Activated CD4-positive, alpha-beta memory T cell treated with anti-CD3 and anti-CD28 coated beads, Interleukin-2, amount 10 ng/mL, durations not matched to agents 7 days and 5 days (primary cell): ENCODE measurements around the gene NUDC. TPM values are rescaled to one million over a fixed set of nuclear protein-coding genes. Genes with fewer than 3 reads are reported as not detected.
"Not testable (repeated sequence)": the region's sequence is repeated elsewhere in the genome, so short reads cannot be mapped to it uniquely, and the experiment has no call there.

Source experiments
- CTCF ChIA-PET: fragments of 350-600 bp; sonication (Branson Sonifier 250); formaldehyde crosslinking; loops from one replicate; lab custom pipeline; 2021; ENCODE audit warnings: antibody characterized with exemption, inconsistent platforms; lab: Charles Lee
- POLR2A ChIA-PET: fragments of 350-600 bp; sonication (Branson Sonifier 250); formaldehyde crosslinking; loops from one replicate; lab custom pipeline; 2021; ENCODE audit warnings: antibody characterized with exemption; lab: Charles Lee
- DNase-seq: peaks from one replicate; pipeline ENCODE4 v3.0.0-alpha.2; 2020
- H3K27ac Mint-ChIP-seq: one replicate; pipeline ENCODE4 v1.8.0; 2021; ENCODE audit warnings: mild to moderate bottlenecking, mixed read lengths
- H3K27me3 Mint-ChIP-seq: one replicate; pipeline ENCODE4 v1.8.0; 2021; ENCODE audit warnings: mixed read lengths
- H3K36me3 Mint-ChIP-seq: one replicate; pipeline ENCODE4 v1.8.0; 2021; ENCODE audit warnings: low read depth, mixed read lengths
- H3K4me1 Mint-ChIP-seq: one replicate; pipeline ENCODE4 v1.8.0; 2021; ENCODE audit warnings: mixed read lengths
- H3K4me3 Mint-ChIP-seq: one replicate; pipeline ENCODE4 v1.8.0; 2021; ENCODE audit warnings: mild to moderate bottlenecking, mixed read lengths
- H3K9me3 Mint-ChIP-seq: one replicate; pipeline ENCODE4 v1.8.0; 2021; ENCODE audit warnings: mixed read lengths
- total RNA-seq, 2 experiments: library from RNA; stranded (reverse); gene quantifications; one replicate each; pipeline ENCODE4 v1.2.3, GENCODE V29; 2021

The NUDC gene
- total RNA-seq: 10 to 100 TPM; 55.5 to 56.1 TPM

- DNase-seq: peak; percentile 98
Observed at GRCh38 chr1:26921540-26922430, at the start of gene NUDC. TSS of gene NUDC (plus strand) at chr1:26921743. CDS start at chr1:26921849, 106 bp downstream.

DNA sequence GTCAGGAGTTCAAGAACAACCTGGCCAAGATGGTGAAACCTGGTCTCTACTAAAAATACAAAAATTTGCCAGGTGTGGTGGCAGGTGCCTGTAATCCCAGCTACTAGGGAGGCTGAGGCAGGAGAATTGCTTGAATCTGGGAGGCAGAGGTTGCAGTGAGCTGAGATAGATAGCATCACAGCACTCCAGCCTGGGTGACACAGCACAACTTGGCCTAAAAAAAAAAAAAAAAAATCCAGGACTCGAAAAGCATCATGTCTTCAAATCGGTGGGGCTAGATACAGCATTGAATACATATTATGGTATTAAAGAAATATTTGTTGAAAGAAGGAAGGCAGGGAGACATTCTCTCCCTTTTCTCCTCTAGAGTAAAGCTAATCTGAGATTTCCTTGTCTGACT is 48.4 kb upstream of the NUDC start:
- not testable (repeated sequence) for H3K4me1 Mint-ChIP-seq, H3K27ac Mint-ChIP-seq, DNase-seq, H3K27me3 Mint-ChIP-seq, H3K9me3 Mint-ChIP-seq, H3K36me3 Mint-ChIP-seq, H3K4me3 Mint-ChIP-seq
- CTCF ChIA-PET: interaction anchor here (0.6 to 1.6 kb wide), 7 partner anchors 13 to 368 kb away, joined by 3 to 4 read pairs (median 3); no protein-coding TSS in a partner anchor
- POLR2A ChIA-PET: interaction anchor here (1.0 to 2.6 kb wide), 3 partner anchors 8 to 27 kb away, joined by 3 to 13 read pairs (median 9); partner anchors contain the start of genes GPATCH3 and GPN2

More at GRCh38 chr1:26921540-26922430, at the start of gene NUDC:
- Mint-ChIP-seq H3K27ac (peak within 1 kb of the TSS; percentile 89), H3K9me3 (no peaks in the 10 kb centered on the region), H3K4me1 (peaks cover 40% of the 10 kb centered on the region), H3K4me3 (peak within 1 kb of the TSS; percentile 97), H3K36me3 (peaks cover 23% of the 10 kb centered on the region), H3K27me3 (no peaks in the 10 kb centered on the region)
- CTCF ChIA-PET: interaction anchor here (0.6 to 1.8 kb wide), 3 partner anchors 22 to 75 kb away, joined by 4 to 5 read pairs (median 4); partner anchors contain the start of gene GPATCH3
- POLR2A ChIA-PET: interaction anchor here (0.5 to 2.9 kb wide), 13 partner anchors 13 to 445 kb away, joined by 3 to 34 read pairs (median 3); partner anchors contain the start of genes GPATCH3 and GPN2

DNA sequence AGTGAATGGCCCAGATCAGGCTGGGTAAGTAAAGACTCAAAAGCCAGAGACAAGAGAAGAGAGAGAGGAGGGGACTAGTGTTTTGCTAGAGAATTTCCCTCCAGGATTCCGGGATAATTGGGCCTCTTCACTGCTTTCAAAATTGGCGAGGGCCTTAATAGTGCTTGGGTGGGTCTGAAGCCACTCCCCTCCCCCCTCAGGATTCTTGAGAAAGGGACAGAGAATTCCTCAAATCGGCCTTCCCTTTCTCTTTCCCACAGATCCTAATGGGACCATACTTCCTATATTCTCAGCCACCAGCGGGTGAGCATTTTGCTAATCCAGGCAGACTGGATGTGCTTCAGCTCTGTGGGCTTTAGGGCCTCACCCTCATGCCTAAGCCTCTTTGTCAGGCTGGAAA is 46.6 kb upstream of the NUDC start:
- H3K4me1 Mint-ChIP-seq: peaks cover 10% of the 10 kb centered on the region
- no peak overlapping the region for H3K27ac Mint-ChIP-seq
- H3K27me3 Mint-ChIP-seq: no peaks in the 10 kb centered on the region
- H3K9me3 Mint-ChIP-seq: no peaks in the 10 kb centered on the region
- ChIA-PET POLR2A (interaction anchor here (2.6 kb wide), 1 partner anchor 10 kb away, joined by 13 read pairs; no protein-coding TSS in a partner anchor), CTCF (interaction anchor here (0.6 kb wide), 1 partner anchor 11 kb away, joined by 4 read pairs; no protein-coding TSS in a partner anchor)
- H3K36me3 Mint-ChIP-seq: peaks cover 16% of the 10 kb centered on the region
- H3K4me3 Mint-ChIP-seq: no peak overlapping the region
- DNase-seq: no peak

DNA sequence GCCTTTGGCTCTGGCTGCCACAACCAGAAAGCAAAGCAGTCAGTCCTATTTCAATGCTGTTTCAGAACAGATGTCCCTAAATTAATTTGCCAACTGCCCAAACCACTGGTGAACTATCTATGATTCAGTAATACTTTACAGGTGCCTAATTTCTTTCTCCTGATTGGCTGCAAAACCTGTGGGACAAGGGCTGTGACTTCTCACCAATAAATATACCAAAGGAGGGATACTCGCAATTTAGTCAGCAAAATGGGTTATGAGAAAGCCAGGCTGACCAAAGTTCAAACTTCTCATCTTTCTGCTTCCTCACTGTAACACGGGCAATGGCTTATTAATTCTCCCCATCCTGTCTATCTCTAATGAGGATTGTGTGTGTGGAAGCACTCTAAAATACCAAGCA is 44.2 kb upstream of the NUDC start:
- Mint-ChIP-seq H3K27ac (no peak overlapping the region), H3K27me3 (no peaks in the 10 kb centered on the region), H3K4me1 (peaks cover 10% of the 10 kb centered on the region), H3K4me3 (no peak overlapping the region), H3K9me3 (no peaks in the 10 kb centered on the region), H3K36me3 (peaks cover 22% of the 10 kb centered on the region)
- DNase-seq: no peak
- POLR2A ChIA-PET: interaction anchor here (1.2 to 2.6 kb wide), 3 partner anchors 13 to 275 kb away, joined by 3 to 6 read pairs (median 4); no protein-coding TSS in a partner anchor
- CTCF ChIA-PET: interaction anchor here (0.6 to 3.0 kb wide), 6 partner anchors 8 to 100 kb away, joined by 3 to 18 read pairs (median 4); no protein-coding TSS in a partner anchor

DNA sequence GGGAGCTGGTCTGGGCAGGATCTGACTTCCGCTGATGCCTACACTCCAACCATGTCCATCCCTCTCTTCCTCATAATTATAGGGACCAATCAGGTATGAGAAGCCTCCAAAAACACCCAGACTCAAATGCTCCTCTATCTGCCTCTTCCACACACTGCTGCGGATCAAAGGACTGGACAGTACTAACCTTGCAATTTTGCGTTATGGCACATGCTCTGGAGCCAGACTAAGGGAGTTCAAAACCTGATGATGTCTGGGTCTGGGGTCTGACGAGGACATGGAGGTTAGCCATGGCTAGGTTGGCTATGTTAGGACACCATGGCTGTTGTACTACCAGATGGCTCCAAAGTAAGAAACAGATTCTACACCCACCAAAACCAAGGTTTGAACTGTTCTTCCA is 41.8 kb upstream of the NUDC start:
- Mint-ChIP-seq H3K4me1 (peaks cover 10% of the 10 kb centered on the region), H3K36me3 (peaks cover 44% of the 10 kb centered on the region), H3K9me3 (no peaks in the 10 kb centered on the region), H3K27me3 (no peaks in the 10 kb centered on the region), H3K27ac (no peak overlapping the region), H3K4me3 (no peak overlapping the region)
- DNase-seq: no peak
- ChIA-PET POLR2A (interaction anchor here (1.9 kb wide), 1 partner anchor 379 kb away, joined by 6 read pairs; no protein-coding TSS in a partner anchor), CTCF (interaction anchor here (1.8 to 2.6 kb wide), 2 partner anchors 10 to 69 kb away, joined by 7 to 15 read pairs; partner anchors contain the start of gene GPN2)

DNA sequence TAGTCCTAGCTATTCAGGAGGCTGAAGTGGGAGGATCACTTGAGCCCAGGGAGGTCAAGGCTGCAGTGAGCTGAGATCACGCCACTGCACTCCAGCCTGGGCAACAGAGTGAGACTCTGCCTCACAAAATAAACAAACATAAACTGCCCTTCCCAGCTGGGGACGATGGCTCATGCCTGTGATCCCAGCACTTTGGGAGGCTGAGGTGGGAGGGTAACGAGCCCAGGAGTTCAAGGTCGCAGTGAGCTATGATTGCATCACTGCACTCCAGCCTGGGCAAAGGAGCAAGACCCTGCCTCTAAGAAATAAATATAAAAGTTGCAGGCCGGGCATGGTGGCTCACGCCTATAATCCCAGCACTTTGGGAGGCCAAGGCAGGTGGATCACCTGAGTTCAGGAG is 39.9 kb upstream of the NUDC start:
- H3K4me1 Mint-ChIP-seq, H3K27me3 Mint-ChIP-seq, H3K27ac Mint-ChIP-seq, H3K9me3 Mint-ChIP-seq, H3K4me3 Mint-ChIP-seq, DNase-seq: not testable (repeated sequence)
- POLR2A ChIA-PET: interaction anchor here (1.0 to 2.2 kb wide), 4 partner anchors 8 to 72 kb away, joined by 3 to 10 read pairs (median 4); partner anchors contain the start of genes GPATCH3 and GPN2
- CTCF ChIA-PET: interaction anchor here (1.0 to 2.5 kb wide), 6 partner anchors 9 to 280 kb away, joined by 3 to 7 read pairs (median 4); partner anchors contain the start of genes GPATCH3 and GPN2
- H3K36me3 Mint-ChIP-seq: peaks cover 49% of the 10 kb centered on the region

- Mint-ChIP-seq H3K27ac (no peak overlapping the region), H3K4me1 (peaks cover 5% of the 10 kb centered on the region), H3K36me3 (peaks cover 53% of the 10 kb centered on the region), H3K9me3 (no peaks in the 10 kb centered on the region), H3K4me3 (no peak overlapping the region), H3K27me3 (no peaks in the 10 kb centered on the region)
- ChIA-PET CTCF (interaction anchor here (1.3 to 2.5 kb wide), 2 partner anchors 17 to 281 kb away, joined by 5 to 7 read pairs; no protein-coding TSS in a partner anchor), POLR2A (interaction anchor here (2.2 to 2.6 kb wide), 2 partner anchors 17 to 18 kb away, joined by 5 to 10 read pairs; partner anchors contain the start of gene GPATCH3)
- DNase-seq: no peak
Observed at GRCh38 chr1:26882696-26883463, 38.7 kb upstream of the NUDC start.

DNA sequence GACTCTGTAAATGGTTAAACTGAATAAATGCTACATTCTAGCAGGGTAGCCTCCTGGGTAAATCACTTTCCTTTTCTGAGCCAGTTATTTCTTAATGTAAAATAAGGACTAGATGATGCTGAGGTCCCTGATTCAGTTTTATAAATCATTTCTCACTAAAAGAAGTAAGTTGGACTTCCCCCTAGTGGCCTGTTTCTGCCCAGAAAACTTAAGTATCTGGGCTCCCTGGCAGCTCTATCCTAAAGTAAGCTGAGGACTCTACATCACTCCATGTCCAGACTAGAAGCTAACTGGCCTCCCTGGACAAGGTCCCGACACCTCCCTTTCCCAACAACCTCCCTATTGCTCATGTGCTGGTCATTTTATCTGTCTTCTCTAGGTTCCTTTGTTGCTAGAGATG is 34.4 kb upstream of the NUDC start:
- H3K9me3 Mint-ChIP-seq: no peaks in the 10 kb centered on the region
- no peak for DNase-seq
- peak overlapping the region; percentile 11 for H3K4me3 Mint-ChIP-seq
- ChIA-PET CTCF (interaction anchor here (0.8 to 3.1 kb wide), 19 partner anchors 8 to 288 kb away, joined by 3 to 9 read pairs (median 4); partner anchors contain the start of gene GPATCH3), POLR2A (interaction anchor here (1.3 to 6.5 kb wide), 3 partner anchors 9 to 21 kb away, joined by 3 to 97 read pairs (median 70); partner anchors contain the start of gene GPATCH3)
- H3K27me3 Mint-ChIP-seq: no peaks in the 10 kb centered on the region
- peaks cover 28% of the 10 kb centered on the region for H3K4me1 Mint-ChIP-seq
- peaks cover 59% of the 10 kb centered on the region for H3K36me3 Mint-ChIP-seq
- peak overlapping the region; percentile 27 for H3K27ac Mint-ChIP-seq

- Mint-ChIP-seq H3K36me3 (peaks cover 59% of the 10 kb centered on the region), H3K4me3 (peak overlapping the region; percentile 99), H3K4me1 (peaks cover 28% of the 10 kb centered on the region), H3K27me3 (no peaks in the 10 kb centered on the region), H3K27ac (peak overlapping the region; percentile 94), H3K9me3 (no peaks in the 10 kb centered on the region)
- DNase-seq: no peak
- ChIA-PET POLR2A (interaction anchor here (1.1 to 6.5 kb wide), 5 partner anchors 11 to 387 kb away, joined by 3 to 97 read pairs (median 14); partner anchors contain the start of genes GPATCH3 and NUDC), CTCF (interaction anchor here (1.1 to 2.9 kb wide), 5 partner anchors 9 to 286 kb away, joined by 3 to 9 read pairs (median 4); no protein-coding TSS in a partner anchor)
Observed at GRCh38 chr1:26888231-26888630, 33.3 kb upstream of the NUDC start.

GRCh38 chr1:26889551-26890466 is 31.7 kb upstream of the NUDC start, which contains the start of gene GPN2:
TSS of gene GPN2 (minus strand) at chr1:26890283. CDS start at chr1:26890096, 187 bp downstream.
- Mint-ChIP-seq H3K4me1 (peaks cover 28% of the 10 kb centered on the region), H3K36me3 (peaks cover 55% of the 10 kb centered on the region)

More at GRCh38 chr1:26889551-26890466, 31.7 kb upstream of the NUDC start, which contains the start of gene GPN2:
- ChIA-PET POLR2A (interaction anchor here (0.7 to 6.5 kb wide), 23 partner anchors 8 to 417 kb away, joined by 3 to 97 read pairs (median 7); partner anchors contain the start of genes GPATCH3, HMGN2, NR0B2 and NUDC), CTCF (interaction anchor here (0.5 to 2.5 kb wide), 13 partner anchors 9 to 390 kb away, joined by 3 to 12 read pairs (median 4); partner anchors contain the start of gene GPATCH3)
- Mint-ChIP-seq H3K4me3 (peak within 1 kb of the TSS; percentile 99), H3K27me3 (no peaks in the 10 kb centered on the region), H3K9me3 (no peaks in the 10 kb centered on the region), H3K27ac (peak within 1 kb of the TSS; percentile 94)
- DNase-seq: peak; percentile 82
